ENCODE results near the gene SNX9.

SNX9 gene

GRCh38 chr6:157974341-157974894, 151.4 kb downstream of the SNX9 start:
- Histone ChIP-seq H3K4ac (ENCODE audit: low read length) (no peak overlapping the region), H3K27me3 (ENCODE audit: control insufficient read depth in 3 of 3, insufficient read depth in 3 of 3, low read depth in 1 of 3, low read length in 3 of 3) (peaks cover 0 to 5% (median 0%) of the 10 kb centered on the region in 3 experiments), H3K4me3 (ENCODE audit: low read length in 2 of 2) (no peak overlapping the region), H2BK12ac (ENCODE audit: low read length) (no peak overlapping the region), H3K27ac (replicated peaks; ENCODE audit: low read length) (no peak overlapping the region), H3K4me2 (ENCODE audit: insufficient read depth, low read length, poor library complexity, severe bottlenecking) (no peak overlapping the region), H2AK5ac (ENCODE audit: low read depth, low read length) (no peak overlapping the region), H3K18ac (ENCODE audit: low read length) (no peak overlapping the region), H3K36me3 (replicated peaks in 1 of 2; ENCODE audit: control insufficient read depth in 2 of 2, insufficient read depth in 2 of 2, low read length in 2 of 2) (no peaks in the 10 kb centered on the region), H3K79me1 (ENCODE audit: low read depth, low read length) (no peaks in the 10 kb centered on the region), H3K23ac (ENCODE audit: low read depth, low read length, poor library complexity) (no peak overlapping the region), H2BK120ac (ENCODE audit: low read depth, low read length) (no peak overlapping the region), H3K14ac (ENCODE audit: low read length) (peak overlapping the region; percentile 84), H2AFZ (ENCODE audit: low read length) (peak overlapping the region; percentile 36), H4K91ac (ENCODE audit: low read depth, low read length, poor library complexity) (no peak overlapping the region), H2BK5ac (ENCODE audit: low read length) (peak overlapping the region; percentile 26), H3K9me3 (replicated peaks in 1 of 2; ENCODE audit: control insufficient read depth in 2 of 2, insufficient read depth in 1 of 2, low read depth in 1 of 2, low read length in 2 of 2) (peaks cover 0 to 4% of the 10 kb centered on the region in 2 donors), H4K8ac (ENCODE audit: low read depth, low read length) (no peak overlapping the region), H2BK15ac (ENCODE audit: low read length) (no peak overlapping the region), H3K4me1 (ENCODE audit: control insufficient read depth in 2 of 2, insufficient read depth in 1 of 2, low read depth in 1 of 2, low read length in 2 of 2) (no peaks in the 10 kb centered on the region), H3K9ac (ENCODE audit: low read depth, low read length, poor library complexity) (no peak overlapping the region)
- no CpG with 5 or more reads among the region's 9 CpGs for WGBS, 2 donors (ENCODE audit: extremely low coverage in 2 of 2, insufficient read length in 2 of 2, insufficient replicate concordance in 1 of 2)
- no peak for DNase-seq (ENCODE audit: low spot score)

GRCh38 chr6:157974967-157975366, 151.9 kb downstream of the SNX9 start:
- no peak for DNase-seq (ENCODE audit: low spot score)
- Histone ChIP-seq H3K27ac (replicated peaks; ENCODE audit: low read length) (no peak overlapping the region), H3K4me2 (ENCODE audit: insufficient read depth, low read length, poor library complexity, severe bottlenecking) (no peak overlapping the region), H4K8ac (ENCODE audit: low read depth, low read length) (no peak overlapping the region), H2BK12ac (ENCODE audit: low read length) (no peak overlapping the region), H3K4ac (ENCODE audit: low read length) (no peak overlapping the region), H3K18ac (ENCODE audit: low read length) (no peak overlapping the region), H3K4me3 (ENCODE audit: low read length in 2 of 2) (no peak overlapping the region), H2BK5ac (ENCODE audit: low read length) (no peak overlapping the region), H2BK120ac (ENCODE audit: low read depth, low read length) (no peak overlapping the region), H3K79me1 (ENCODE audit: low read depth, low read length) (no peaks in the 10 kb centered on the region), H3K14ac (ENCODE audit: low read length) (no peak overlapping the region), H3K23ac (ENCODE audit: low read depth, low read length, poor library complexity) (no peak overlapping the region), H4K91ac (ENCODE audit: low read depth, low read length, poor library complexity) (no peak overlapping the region), H2AK5ac (ENCODE audit: low read depth, low read length) (no peak overlapping the region), H3K36me3 (replicated peaks in 1 of 2; ENCODE audit: control insufficient read depth in 2 of 2, insufficient read depth in 2 of 2, low read length in 2 of 2) (no peaks in the 10 kb centered on the region), H3K4me1 (ENCODE audit: control insufficient read depth in 2 of 2, insufficient read depth in 1 of 2, low read depth in 1 of 2, low read length in 2 of 2) (no peaks in the 10 kb centered on the region), H2BK15ac (ENCODE audit: low read length) (no peak overlapping the region), H3K9ac (ENCODE audit: low read depth, low read length, poor library complexity) (no peak overlapping the region), H3K27me3 (ENCODE audit: control insufficient read depth in 3 of 3, insufficient read depth in 3 of 3, low read depth in 1 of 3, low read length in 3 of 3) (peaks cover 0 to 5% (median 2%) of the 10 kb centered on the region in 3 experiments), H2AFZ (ENCODE audit: low read length) (no peak overlapping the region), H3K9me3 (replicated peaks in 1 of 2; ENCODE audit: control insufficient read depth in 2 of 2, insufficient read depth in 1 of 2, low read depth in 1 of 2, low read length in 2 of 2) (peaks cover 0 to 4% of the 10 kb centered on the region in 2 donors)
- WGBS, 2 donors (ENCODE audit: extremely low coverage in 2 of 2, insufficient read length in 2 of 2, insufficient replicate concordance in 1 of 2) = no CpG with 5 or more reads among the region's 3 CpGs

- DNase-seq (ENCODE audit: low spot score) = no peak
- Histone ChIP-seq H2BK15ac (ENCODE audit: low read length) (no peak overlapping the region), H2BK5ac (ENCODE audit: low read length) (no peak overlapping the region), H3K4me2 (ENCODE audit: insufficient read depth, low read length, poor library complexity, severe bottlenecking) (no peak overlapping the region), H3K4me1 (ENCODE audit: control insufficient read depth in 2 of 2, insufficient read depth in 1 of 2, low read depth in 1 of 2, low read length in 2 of 2) (no peaks in the 10 kb centered on the region), H3K18ac (ENCODE audit: low read length) (no peak overlapping the region), H3K23ac (ENCODE audit: low read depth, low read length, poor library complexity) (no peak overlapping the region), H3K14ac (ENCODE audit: low read length) (no peak overlapping the region), H3K79me1 (ENCODE audit: low read depth, low read length) (no peaks in the 10 kb centered on the region), H3K9me3 (replicated peaks in 1 of 2; ENCODE audit: control insufficient read depth in 2 of 2, insufficient read depth in 1 of 2, low read depth in 1 of 2, low read length in 2 of 2) (peaks cover 0 to 4% of the 10 kb centered on the region in 2 donors), H3K27ac (replicated peaks; ENCODE audit: low read length) (no peak overlapping the region), H3K36me3 (replicated peaks in 1 of 2; ENCODE audit: control insufficient read depth in 2 of 2, insufficient read depth in 2 of 2, low read length in 2 of 2) (no peaks in the 10 kb centered on the region), H3K4me3 (ENCODE audit: low read length in 2 of 2) (no peak overlapping the region), H3K9ac (ENCODE audit: low read depth, low read length, poor library complexity) (no peak overlapping the region), H4K91ac (ENCODE audit: low read depth, low read length, poor library complexity) (no peak overlapping the region), H2BK120ac (ENCODE audit: low read depth, low read length) (no peak overlapping the region), H2BK12ac (ENCODE audit: low read length) (no peak overlapping the region), H3K27me3 (ENCODE audit: control insufficient read depth in 3 of 3, insufficient read depth in 3 of 3, low read depth in 1 of 3, low read length in 3 of 3) (peaks cover 0 to 6% (median 2%) of the 10 kb centered on the region in 3 experiments), H3K4ac (ENCODE audit: low read length) (no peak overlapping the region), H2AK5ac (ENCODE audit: low read depth, low read length) (no peak overlapping the region), H4K8ac (ENCODE audit: low read depth, low read length) (no peak overlapping the region), H2AFZ (ENCODE audit: low read length) (no peak overlapping the region)
- no CpG with 5 or more reads among the region's 2 CpGs for WGBS, 2 donors (ENCODE audit: extremely low coverage in 2 of 2, insufficient read length in 2 of 2, insufficient replicate concordance in 1 of 2)
These were observed 152.4 kb downstream of the SNX9 start for GRCh38 chr6:157975456-157975855.

- Histone ChIP-seq H3K4me1 (ENCODE audit: control insufficient read depth in 2 of 2, insufficient read depth in 1 of 2, low read depth in 1 of 2, low read length in 2 of 2) (peaks cover 0 to 1% of the 10 kb centered on the region in 2 donors), H3K4ac (ENCODE audit: low read length) (no peak overlapping the region), H3K27ac (replicated peaks; ENCODE audit: low read length) (no peak overlapping the region), H2AK5ac (ENCODE audit: low read depth, low read length) (no peak overlapping the region), H3K4me3 (ENCODE audit: low read length in 2 of 2) (no peak overlapping the region), H3K79me1 (ENCODE audit: low read depth, low read length) (no peaks in the 10 kb centered on the region), H2AFZ (ENCODE audit: low read length) (no peak overlapping the region), H3K4me2 (ENCODE audit: insufficient read depth, low read length, poor library complexity, severe bottlenecking) (no peak overlapping the region), H2BK15ac (ENCODE audit: low read length) (no peak overlapping the region), H4K91ac (ENCODE audit: low read depth, low read length, poor library complexity) (no peak overlapping the region), H2BK12ac (ENCODE audit: low read length) (no peak overlapping the region), H4K8ac (ENCODE audit: low read depth, low read length) (no peak overlapping the region), H3K23ac (ENCODE audit: low read depth, low read length, poor library complexity) (peak overlapping the region; percentile 5), H3K14ac (ENCODE audit: low read length) (no peak overlapping the region), H3K27me3 (ENCODE audit: control insufficient read depth in 3 of 3, insufficient read depth in 3 of 3, low read depth in 1 of 3, low read length in 3 of 3) (peaks cover 0 to 8% (median 2%) of the 10 kb centered on the region in 3 experiments), H2BK5ac (ENCODE audit: low read length) (no peak overlapping the region), H3K18ac (ENCODE audit: low read length) (no peak overlapping the region), H2BK120ac (ENCODE audit: low read depth, low read length) (no peak overlapping the region), H3K9ac (ENCODE audit: low read depth, low read length, poor library complexity) (no peak overlapping the region), H3K9me3 (replicated peaks in 1 of 2; ENCODE audit: control insufficient read depth in 2 of 2, insufficient read depth in 1 of 2, low read depth in 1 of 2, low read length in 2 of 2) (peaks cover 0 to 4% of the 10 kb centered on the region in 2 donors), H3K36me3 (replicated peaks in 1 of 2; ENCODE audit: control insufficient read depth in 2 of 2, insufficient read depth in 2 of 2, low read length in 2 of 2) (no peaks in the 10 kb centered on the region)
- no peak for DNase-seq (ENCODE audit: low spot score)
- no CpG with 5 or more reads among the region's 21 CpGs for WGBS, 2 donors (ENCODE audit: extremely low coverage in 2 of 2, insufficient read length in 2 of 2, insufficient replicate concordance in 1 of 2)
These were observed 153.5 kb downstream of the SNX9 start for GRCh38 chr6:157976345-157977175.

Data from neuronal stem cell (in vitro differentiated cells).